GM18519 (cell line): ENCODE results near the gene CDC37.
"Not testable (repeated sequence)": the region's sequence is repeated elsewhere in the genome, so short reads cannot be mapped to it uniquely, and the experiment has no call there.

Experiments used
- ATAC-seq: cut with Tn5 transposase; IDR thresholded peaks from one replicate; pipeline ENCODE4 v1.9.1; 2021; ENCODE audit warnings: mild to moderate bottlenecking, moderate library complexity; ENCODE audit not compliant: unreplicated experiment, low FRiP score

Gene CDC37

DNA sequence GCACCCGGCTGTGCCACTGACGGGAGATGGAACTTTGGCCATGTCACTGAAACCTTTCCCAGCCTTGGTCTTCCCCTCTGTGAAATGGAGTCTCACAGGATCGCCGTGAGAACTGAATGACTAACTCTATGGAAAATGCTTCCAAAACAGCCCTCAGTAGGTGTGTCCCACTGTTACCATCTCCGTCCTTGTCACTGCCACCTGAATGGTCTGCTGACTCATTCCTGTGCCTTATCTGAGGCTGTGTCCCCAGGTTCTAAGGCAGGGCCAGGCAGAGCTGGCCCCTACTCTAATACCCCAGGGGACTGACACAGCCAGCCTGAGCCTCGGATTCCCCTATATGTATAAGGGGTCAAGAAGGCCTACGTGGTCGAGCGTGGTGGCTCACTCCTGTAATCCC is 4.5 kb downstream of the CDC37 start:
- ATAC-seq, result no peak

GRCh38 chr19:10395917-10396316 is 7.4 kb downstream of the CDC37 start:
- ATAC-seq, result no peak

DNA sequence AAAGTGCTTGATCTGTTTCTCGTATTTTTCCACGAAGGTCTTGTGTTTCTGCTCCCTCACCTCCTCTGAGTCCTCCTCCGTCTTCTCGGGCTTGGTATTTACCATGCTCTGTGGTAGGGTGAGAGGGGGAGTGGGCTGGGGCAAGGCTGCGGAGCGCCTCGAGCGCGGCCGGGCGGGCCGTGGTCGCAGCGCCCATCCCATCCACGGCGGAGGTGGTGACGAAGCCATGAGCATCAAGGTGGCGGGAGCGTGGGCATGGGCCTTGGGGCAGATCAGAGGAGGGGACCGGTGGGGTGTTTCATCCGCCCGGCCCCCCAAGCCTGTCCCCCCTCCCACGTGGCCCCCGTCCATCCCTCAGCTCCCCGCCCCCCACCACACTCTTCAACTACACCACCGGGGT is 7.9 kb downstream of the CDC37 start:
- ATAC-seq, result no peak

DNA sequence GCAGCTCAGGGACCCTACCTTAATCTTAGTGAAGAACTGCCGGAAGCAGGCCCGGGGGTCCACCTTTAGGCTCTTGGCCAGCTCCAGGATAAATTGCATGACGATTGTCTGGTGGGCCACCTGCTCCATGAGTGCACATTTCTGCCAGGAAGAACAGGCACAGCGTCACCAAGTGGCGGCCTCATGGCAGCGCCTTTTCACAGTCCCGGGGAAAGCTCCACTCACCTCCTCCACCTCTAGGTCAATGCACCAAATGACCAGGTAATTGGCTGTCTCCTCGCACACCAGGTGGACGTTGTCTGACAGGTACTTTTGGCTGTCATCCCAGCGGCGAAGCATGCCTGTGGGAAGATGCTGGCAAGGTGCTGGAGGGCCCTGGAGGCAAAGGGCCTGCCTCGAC is 8.3 kb downstream of the CDC37 start:
- ATAC-seq, result no peak

- ATAC-seq, result no peak
Observed at GRCh38 chr19:10393137-10393536, 10.2 kb downstream of the CDC37 start.

DNA sequence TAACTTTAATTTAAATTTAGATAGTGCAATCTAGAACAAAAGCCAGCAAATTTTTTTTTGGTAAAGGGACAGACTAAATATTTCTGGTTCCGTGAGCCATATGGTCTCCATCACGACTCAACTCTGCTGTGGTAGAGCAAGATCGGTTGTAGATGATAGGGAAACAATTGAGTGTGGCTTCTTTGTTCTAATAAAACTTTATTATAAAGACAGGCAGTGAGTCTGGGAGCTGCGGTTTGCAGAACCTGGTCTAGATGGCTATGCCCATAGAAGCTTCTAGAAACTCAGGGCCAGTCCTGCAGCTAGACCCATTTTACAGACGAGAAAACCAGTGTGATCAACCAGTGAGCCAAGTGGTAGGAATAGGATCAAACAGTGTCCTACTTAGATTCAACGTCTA is 11.2 kb downstream of the CDC37 start:
- ATAC-seq, result no peak

DNA sequence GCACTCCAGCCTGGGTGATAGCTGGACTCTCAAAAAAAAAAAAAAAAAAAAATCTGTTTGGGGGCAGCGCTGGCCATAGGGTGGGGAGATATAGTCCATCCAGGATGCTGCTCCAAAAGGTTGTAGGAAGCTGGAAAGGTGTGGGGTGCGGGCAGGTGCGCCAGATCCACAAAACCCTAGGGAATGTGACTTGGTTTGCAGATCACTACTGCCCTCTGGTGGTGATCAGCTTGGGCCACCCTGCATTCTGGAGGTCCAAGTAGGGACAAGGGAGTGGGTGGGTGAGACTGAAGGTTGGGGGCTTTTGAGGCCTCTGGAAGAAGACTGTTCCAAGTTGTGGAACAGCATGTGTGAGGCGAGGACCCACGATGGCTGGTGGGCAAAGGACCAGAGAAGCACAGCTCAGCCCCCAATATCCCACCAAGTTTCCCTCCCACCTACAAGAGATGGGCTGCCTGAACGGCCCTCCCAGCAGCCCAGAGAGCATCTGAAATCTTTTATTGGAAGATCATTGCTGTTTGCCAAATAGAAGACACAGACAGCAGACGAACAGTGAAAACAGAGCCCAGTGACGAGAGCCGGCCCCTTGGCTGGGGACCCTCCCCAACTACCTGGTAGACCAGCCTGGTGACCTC is 12.6 kb downstream of the CDC37 start:
- no peak for ATAC-seq

- ATAC-seq, result no peak
Observed at GRCh38 chr19:10389863-10390262, 13.5 kb downstream of the CDC37 start.

DNA sequence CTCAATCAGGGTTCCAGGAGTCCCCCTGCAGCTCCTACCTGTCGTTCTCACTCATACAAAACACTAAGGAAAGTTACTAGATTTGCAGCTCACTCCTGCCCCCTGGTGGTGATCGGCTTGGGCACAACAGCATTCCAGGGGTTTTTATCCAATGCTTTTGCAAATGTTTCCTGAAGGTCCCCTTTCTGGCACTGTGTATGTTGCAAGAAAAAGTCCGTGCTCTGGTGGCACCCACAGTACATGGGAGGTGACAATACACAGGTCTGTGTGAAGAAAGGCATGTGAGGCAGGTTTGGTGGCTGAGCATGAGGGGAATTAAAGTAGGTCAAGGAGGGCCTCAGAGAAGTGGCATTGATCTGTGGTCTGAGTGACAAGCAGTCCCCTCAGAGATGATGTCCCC is 14.4 kb downstream of the CDC37 start:
- ATAC-seq, result no peak

DNA sequence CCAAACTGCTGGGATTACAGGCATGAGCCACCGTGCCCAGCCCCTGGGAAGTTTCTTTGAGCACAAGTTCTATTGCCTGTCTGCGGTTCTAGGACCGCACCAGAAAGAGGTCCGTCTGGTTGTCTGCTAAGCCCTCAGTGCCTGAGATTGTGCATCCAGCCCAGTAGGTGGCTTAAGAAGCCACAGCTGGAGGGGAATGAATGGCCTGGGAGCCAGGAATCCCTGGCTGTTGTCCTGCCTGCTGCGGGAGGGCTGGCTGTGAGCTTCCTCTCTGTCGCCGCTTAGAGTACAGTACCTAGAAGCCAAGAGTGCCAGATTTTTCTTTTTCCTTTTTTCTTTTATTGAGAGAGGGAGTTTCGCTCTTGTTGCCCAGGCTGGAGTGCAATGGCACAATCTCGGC is 18.8 kb downstream of the CDC37 start:
- ATAC-seq, result no peak

GRCh38 chr19:10383223-10383499 is 20.2 kb downstream of the CDC37 start:
- ATAC-seq, result not testable (repeated sequence)

DNA sequence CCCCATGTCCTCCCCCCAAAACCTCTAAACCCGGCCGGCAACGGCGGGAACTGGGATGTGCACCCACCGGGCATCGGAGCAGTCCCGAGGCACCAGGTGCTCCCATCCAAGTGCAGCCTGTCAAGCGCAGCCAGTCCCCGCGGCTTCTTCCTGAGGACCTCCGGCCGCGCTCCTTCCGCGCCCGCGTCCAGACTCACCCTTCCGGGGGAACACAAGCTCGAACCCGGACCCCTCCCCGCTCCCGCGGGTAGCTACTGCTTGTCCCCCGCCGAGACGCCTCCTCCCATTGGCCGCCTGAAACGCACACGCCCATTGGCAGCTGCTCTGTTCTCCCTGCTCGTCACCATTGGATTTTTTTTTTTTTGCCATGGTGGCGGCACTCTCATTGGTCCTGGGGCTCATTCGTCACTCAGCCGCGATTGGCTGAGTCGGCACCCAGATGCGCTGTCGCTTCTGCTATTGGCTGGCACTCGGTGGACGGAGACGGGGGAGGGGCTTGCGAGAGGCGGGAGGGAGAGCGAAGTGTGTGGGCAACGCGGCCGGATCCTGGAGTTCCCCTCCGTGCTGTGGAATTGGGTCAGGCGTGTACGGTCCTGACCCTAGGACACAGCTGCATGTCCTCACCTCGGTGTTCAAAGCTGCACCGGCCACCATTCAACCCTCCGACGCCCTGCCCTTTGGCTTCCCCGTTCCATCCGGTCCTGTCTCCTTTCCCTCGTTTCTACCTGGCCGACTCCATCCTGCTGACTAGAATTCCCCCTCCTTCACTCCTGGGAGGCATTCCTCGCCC is 22.8 kb downstream of the CDC37 start, which contains the start of gene TYK2:
TSS of gene TYK2 (minus strand) at position 260 of the 790 bp plus-strand sequence. CDS start 2,166 bp downstream, outside the sequence.
- peak; percentile 73 for ATAC-seq

DNA sequence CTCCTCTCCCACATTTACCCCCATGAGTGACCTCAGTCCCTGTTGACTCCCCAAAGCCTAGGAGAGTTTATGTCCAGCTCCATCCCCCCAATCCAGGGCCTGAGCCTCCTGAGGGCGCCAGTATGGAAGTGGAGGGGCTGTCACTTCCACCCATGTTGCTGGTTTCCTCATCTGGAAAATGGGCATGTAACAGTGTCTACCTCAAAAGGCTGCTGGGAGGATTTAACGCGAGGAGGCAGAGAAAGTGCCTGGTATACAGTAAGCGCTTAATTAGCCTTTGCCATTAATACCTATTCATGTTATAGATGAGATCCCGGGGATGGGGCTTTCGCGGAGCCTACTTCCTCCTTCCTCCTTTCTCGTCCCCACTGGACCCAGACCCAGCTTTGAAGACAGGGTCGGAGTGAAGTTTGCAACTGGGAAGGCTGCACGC is 23.4 kb downstream of the CDC37 start:
- no peak for ATAC-seq

GRCh38 chr19:10378124-10378523 is 25.2 kb downstream of the CDC37 start:
- ATAC-seq, result no peak

GRCh38 chr19:10377140-10377640 is 26.2 kb downstream of the CDC37 start:
- ATAC-seq, result not testable (repeated sequence)

- ATAC-seq, result no peak
Observed at GRCh38 chr19:10374931-10375330, 28.4 kb downstream of the CDC37 start.

DNA sequence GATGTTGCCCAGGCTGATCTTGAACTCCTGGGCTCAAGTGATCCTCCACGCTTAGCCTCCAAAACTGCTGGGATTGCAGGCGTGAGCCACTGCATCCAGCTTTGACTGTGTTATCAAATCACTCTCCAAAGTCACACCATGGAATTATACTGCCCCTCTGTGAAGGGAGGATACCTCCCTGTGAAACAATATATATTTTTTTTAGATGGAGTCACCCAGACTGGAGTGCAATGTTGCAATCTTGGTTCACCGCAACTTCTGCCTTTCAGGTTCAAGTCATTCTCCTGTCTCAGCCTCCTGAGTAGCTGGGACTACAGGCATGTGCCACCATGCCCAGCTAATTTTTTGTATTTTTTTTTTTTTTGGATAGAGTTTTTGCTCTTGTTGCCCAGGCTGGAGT is 30.7 kb downstream of the CDC37 start:
- ATAC-seq, result no peak

DNA sequence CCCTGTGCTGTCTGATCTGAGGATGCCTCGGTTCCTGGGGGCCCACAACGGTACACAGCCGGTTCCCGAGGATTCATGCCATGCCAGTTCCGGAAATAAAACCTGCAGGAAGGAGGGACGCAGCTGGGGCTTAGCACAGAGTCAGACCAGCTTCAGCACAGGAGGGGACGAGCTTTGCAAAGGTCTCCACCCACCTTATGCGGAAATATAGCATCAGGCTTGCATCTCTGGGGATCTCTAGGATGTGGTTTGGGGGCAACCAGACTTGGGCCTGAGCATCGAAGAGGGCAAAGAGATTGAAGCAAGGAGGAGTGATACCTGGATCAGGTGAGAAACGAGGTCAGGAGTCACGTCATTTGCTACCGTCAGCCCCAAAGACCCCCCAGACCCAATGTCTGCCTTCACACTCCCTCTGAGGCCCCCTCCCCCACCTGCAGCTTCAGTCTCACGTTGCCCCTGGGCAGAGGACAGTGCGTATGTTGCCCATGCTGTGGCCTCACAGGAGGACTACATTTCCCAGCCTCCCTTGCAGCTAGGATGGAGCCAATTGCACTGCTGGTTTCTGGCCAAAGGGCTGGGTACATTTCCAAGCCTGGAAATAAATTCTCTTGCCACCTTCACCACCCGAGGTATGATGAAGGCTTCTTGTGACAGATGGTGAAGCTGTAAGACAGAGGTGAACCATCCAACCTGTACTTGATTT is 35.1 kb downstream of the CDC37 start:
- ATAC-seq, result no peak

- ATAC-seq, result not testable (repeated sequence)
Observed at GRCh38 chr19:10366950-10367512, 36.3 kb downstream of the CDC37 start.

- ATAC-seq, result no peak
Observed at GRCh38 chr19:10365518-10365917, 37.8 kb downstream of the CDC37 start.

DNA sequence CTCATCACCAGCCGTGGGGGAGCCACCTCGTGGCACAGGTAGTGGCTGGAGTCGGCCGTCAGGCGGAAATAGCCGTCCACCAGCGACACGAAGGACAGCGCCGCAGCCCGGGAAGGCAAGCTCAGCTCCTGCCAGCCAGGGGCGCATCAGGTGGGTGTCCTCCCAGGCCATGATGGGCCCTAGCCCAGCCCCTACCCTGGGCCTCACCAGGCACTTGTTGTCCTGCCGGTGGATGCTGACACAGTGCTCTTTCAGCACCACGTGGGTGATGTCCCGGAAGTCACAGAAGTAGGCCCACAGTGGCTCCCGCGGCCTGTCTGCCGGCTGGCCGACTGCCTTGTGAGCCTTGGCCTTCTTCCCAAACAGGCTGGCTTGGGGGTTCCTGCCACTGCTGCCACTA is 38.7 kb downstream of the CDC37 start:
- no peak for ATAC-seq
